ENCODE data around the gene LGSN.
"Not testable (repeated sequence)": the region's sequence is repeated elsewhere in the genome, so short reads cannot be mapped to it uniquely, and the experiment has no call there.

Gene LGSN

GRCh38 chr6:63259153-63259552 is 60.6 kb downstream of the LGSN start:
- Histone ChIP-seq H3K27ac (no peak overlapping the region), H3K9me3 (no peaks in the 10 kb centered on the region), H3K36me3 (no peaks in the 10 kb centered on the region), H3K27me3 (no peaks in the 10 kb centered on the region), H3K4me3 (ENCODE audit: low read depth in 1 of 2, low read length in 1 of 2) (no peak overlapping the region), H3K4me1 (ENCODE audit: control insufficient read depth in 1 of 2, insufficient read depth in 1 of 2, low read depth in 1 of 2, low read length in 1 of 2) (no peaks in the 10 kb centered on the region)
- TF ChIP-seq CTCF (IDR thresholded peaks at IDR 0.05) = no peak

- H3K9me3 ChIP-seq = no peaks in the 10 kb centered on the region
- H3K4me3 ChIP-seq (ENCODE audit: low read depth in 1 of 2, low read length in 1 of 2) = no peak overlapping the region
- no peaks in the 10 kb centered on the region for H3K36me3 ChIP-seq
- no peaks in the 10 kb centered on the region for H3K4me1 ChIP-seq (ENCODE audit: control insufficient read depth in 1 of 2, insufficient read depth in 1 of 2, low read depth in 1 of 2, low read length in 1 of 2)
- H3K27me3 ChIP-seq = no peaks in the 10 kb centered on the region
- H3K27ac ChIP-seq = no peak overlapping the region
- TF ChIP-seq CTCF (IDR thresholded peaks at IDR 0.05) = no peak
Measured at GRCh38 chr6:63249875-63250482, 69.8 kb downstream of the LGSN start.

- no peak for TF ChIP-seq CTCF (IDR thresholded peaks at IDR 0.05)
- Histone ChIP-seq H3K27ac (no peak overlapping the region), H3K36me3 (no peaks in the 10 kb centered on the region), H3K4me1 (ENCODE audit: control insufficient read depth in 1 of 2, insufficient read depth in 1 of 2, low read depth in 1 of 2, low read length in 1 of 2) (no peaks in the 10 kb centered on the region), H3K9me3 (no peaks in the 10 kb centered on the region), H3K27me3 (no peaks in the 10 kb centered on the region), H3K4me3 (ENCODE audit: low read depth in 1 of 2, low read length in 1 of 2) (no peak overlapping the region)
Measured at GRCh38 chr6:63246581-63246980, 73.2 kb downstream of the LGSN start.

- Histone ChIP-seq H3K9me3 (no peaks in the 10 kb centered on the region), H3K4me1 (ENCODE audit: control insufficient read depth in 1 of 2, insufficient read depth in 1 of 2, low read depth in 1 of 2, low read length in 1 of 2) (no peaks in the 10 kb centered on the region), H3K36me3 (no peaks in the 10 kb centered on the region), H3K4me3 (ENCODE audit: low read depth in 1 of 2, low read length in 1 of 2) (no peak overlapping the region), H3K27ac (no peak overlapping the region), H3K27me3 (no peaks in the 10 kb centered on the region)
- TF ChIP-seq CTCF (IDR thresholded peaks at IDR 0.05) = no peak
Measured at GRCh38 chr6:63245909-63246308, 73.9 kb downstream of the LGSN start.

- no peaks in the 10 kb centered on the region for H3K9me3 ChIP-seq
- no peak for TF ChIP-seq CTCF (IDR thresholded peaks at IDR 0.05)
- no peaks in the 10 kb centered on the region for H3K27me3 ChIP-seq
- no peaks in the 10 kb centered on the region for H3K4me1 ChIP-seq (ENCODE audit: control insufficient read depth in 1 of 2, insufficient read depth in 1 of 2, low read depth in 1 of 2, low read length in 1 of 2)
- H3K36me3 ChIP-seq = no peaks in the 10 kb centered on the region
- no peak overlapping the region for H3K4me3 ChIP-seq (ENCODE audit: low read depth in 1 of 2, low read length in 1 of 2)
- H3K27ac ChIP-seq = no peak overlapping the region
Measured at GRCh38 chr6:63245420-63245819, 74.4 kb downstream of the LGSN start.

GRCh38 chr6:63236398-63236817 is 83.4 kb downstream of the LGSN start:
- Histone ChIP-seq H3K36me3 (no peaks in the 10 kb centered on the region), H3K9me3 (no peaks in the 10 kb centered on the region), H3K27ac (no peak overlapping the region), H3K4me3 (ENCODE audit: low read depth in 1 of 2, low read length in 1 of 2) (no peak overlapping the region), H3K27me3 (no peaks in the 10 kb centered on the region), H3K4me1 (ENCODE audit: control insufficient read depth in 1 of 2, insufficient read depth in 1 of 2, low read depth in 1 of 2, low read length in 1 of 2) (no peaks in the 10 kb centered on the region)
- TF ChIP-seq CTCF (IDR thresholded peaks at IDR 0.05) = no peak

- not testable (repeated sequence) for H3K27ac ChIP-seq; H3K9me3 ChIP-seq; H3K27me3 ChIP-seq; H3K4me3 ChIP-seq (ENCODE audit: low read depth in 1 of 2, low read length in 1 of 2); H3K36me3 ChIP-seq; H3K4me1 ChIP-seq (ENCODE audit: control insufficient read depth in 1 of 2, insufficient read depth in 1 of 2, low read depth in 1 of 2, low read length in 1 of 2)
Measured at GRCh38 chr6:63230511-63230910, 89.3 kb downstream of the LGSN start.

GRCh38 chr6:63230027-63230426 is 89.8 kb downstream of the LGSN start:
- not testable (repeated sequence) for H3K9me3 ChIP-seq; H3K27me3 ChIP-seq; H3K27ac ChIP-seq; H3K36me3 ChIP-seq; H3K4me3 ChIP-seq (ENCODE audit: low read depth in 1 of 2, low read length in 1 of 2); H3K4me1 ChIP-seq (ENCODE audit: control insufficient read depth in 1 of 2, insufficient read depth in 1 of 2, low read depth in 1 of 2, low read length in 1 of 2)

Measured in neutrophil (primary cell).